ENCODE measurements around the gene PDGFC. TPM values are rescaled to one million over a fixed set of nuclear protein-coding genes. Genes with fewer than 3 reads are reported as not detected.

PDGFC gene
- polyA plus RNA-seq, 1 donor (not counting 4 experiments of a cell fraction or from before 2014, with no cell fraction given): 29.7 TPM

DNA sequence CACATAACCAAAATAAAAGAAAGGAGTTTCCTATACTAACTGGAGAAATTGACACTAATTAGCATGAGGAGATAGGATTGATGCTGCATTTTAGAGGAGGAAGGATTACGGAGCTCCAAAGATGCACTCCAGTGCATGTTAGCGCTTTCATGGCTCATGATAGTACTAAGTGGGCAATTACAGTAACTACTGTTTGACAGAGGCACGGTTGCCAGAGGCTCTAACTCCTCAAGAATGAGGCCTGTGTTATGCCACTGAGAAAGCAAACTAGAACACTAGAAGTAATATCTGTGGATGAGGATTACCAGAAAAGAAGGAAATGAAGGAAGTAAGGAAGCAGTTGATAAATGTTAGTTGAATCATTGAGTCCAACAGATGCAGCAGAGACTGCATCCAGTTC lies 19.6 kb upstream of the PDGFC start:
- H2AFZ ChIP-seq (ENCODE audit: control insufficient read depth, low read length): no peak overlapping the region
- H3K79me2 ChIP-seq (ENCODE audit: control insufficient read depth, insufficient read depth, low read length): no peaks in the 10 kb centered on the region
- TF ChIP-seq, protein P1, sequence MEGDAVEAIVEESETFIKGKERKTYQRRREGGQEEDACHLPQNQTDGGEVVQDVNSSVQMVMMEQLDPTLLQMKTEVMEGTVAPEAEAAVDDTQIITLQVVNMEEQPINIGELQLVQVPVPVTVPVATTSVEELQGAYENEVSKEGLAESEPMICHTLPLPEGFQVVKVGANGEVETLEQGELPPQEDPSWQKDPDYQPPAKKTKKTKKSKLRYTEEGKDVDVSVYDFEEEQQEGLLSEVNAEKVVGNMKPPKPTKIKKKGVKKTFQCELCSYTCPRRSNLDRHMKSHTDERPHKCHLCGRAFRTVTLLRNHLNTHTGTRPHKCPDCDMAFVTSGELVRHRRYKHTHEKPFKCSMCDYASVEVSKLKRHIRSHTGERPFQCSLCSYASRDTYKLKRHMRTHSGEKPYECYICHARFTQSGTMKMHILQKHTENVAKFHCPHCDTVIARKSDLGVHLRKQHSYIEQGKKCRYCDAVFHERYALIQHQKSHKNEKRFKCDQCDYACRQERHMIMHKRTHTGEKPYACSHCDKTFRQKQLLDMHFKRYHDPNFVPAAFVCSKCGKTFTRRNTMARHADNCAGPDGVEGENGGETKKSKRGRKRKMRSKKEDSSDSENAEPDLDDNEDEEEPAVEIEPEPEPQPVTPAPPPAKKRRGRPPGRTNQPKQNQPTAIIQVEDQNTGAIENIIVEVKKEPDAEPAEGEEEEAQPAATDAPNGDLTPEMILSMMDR (optimal IDR thresholded peaks at IDR 0.05 in 1 of 3, IDR thresholded peaks at IDR 0.05 in 1 of 3, conservative IDR thresholded peaks at IDR 0.05 in 1 of 3; ENCODE audit: extremely low read depth in 1 of 3, insufficient read depth in 2 of 3, low read length in 3 of 3): no peak
- TF ChIP-seq EZH2 (IDR thresholded peaks at IDR 0.05; ENCODE audit: low read length): no peak
- DNase-seq (ENCODE audit: low read depth, low spot score): no peak
- H3K27ac ChIP-seq (ENCODE audit: control insufficient read depth, insufficient read depth, low read length): no peak overlapping the region
- no peaks in the 10 kb centered on the region for H3K36me3 ChIP-seq (ENCODE audit: control insufficient read depth in 2 of 2, extremely low read depth in 1 of 2, insufficient read depth in 2 of 2, low read length in 2 of 2)
- no peak for FAIRE-seq
- H3K4me3 ChIP-seq (ENCODE audit: control insufficient read depth in 2 of 3, extremely low read depth in 1 of 3, insufficient read depth in 2 of 3, low read depth in 1 of 3, low read length in 3 of 3): no peak overlapping the region
- no peaks in the 10 kb centered on the region for H3K9me3 ChIP-seq (ENCODE audit: control insufficient read depth, low read depth, low read length)
- H3K9me1 ChIP-seq (ENCODE audit: control insufficient read depth, extremely low read depth, insufficient read depth, low read length): no peaks in the 10 kb centered on the region
- no peak overlapping the region for H3K4me2 ChIP-seq (ENCODE audit: control insufficient read depth, extremely low read depth, insufficient read depth, low read depth, low read length)
- no peaks in the 10 kb centered on the region for H4K20me1 ChIP-seq (ENCODE audit: control insufficient read depth, extremely low read depth, insufficient read depth, low read length)
- no peaks in the 10 kb centered on the region for H3K4me1 ChIP-seq (ENCODE audit: control insufficient read depth, extremely low read depth, insufficient read depth, low read length)
- dilution Hi-C loops (cut with MboI; ENCODE audit: extremely low pct_ligation_motif_present, low sequenced_read_pairs): no loop called here
- H3K27me3 ChIP-seq (ENCODE audit: control insufficient read depth, extremely low read depth, insufficient read depth, low read length): no peaks in the 10 kb centered on the region
- H3K9ac ChIP-seq (ENCODE audit: control insufficient read depth, extremely low read depth, insufficient read depth, low read length): no peak overlapping the region

DNA sequence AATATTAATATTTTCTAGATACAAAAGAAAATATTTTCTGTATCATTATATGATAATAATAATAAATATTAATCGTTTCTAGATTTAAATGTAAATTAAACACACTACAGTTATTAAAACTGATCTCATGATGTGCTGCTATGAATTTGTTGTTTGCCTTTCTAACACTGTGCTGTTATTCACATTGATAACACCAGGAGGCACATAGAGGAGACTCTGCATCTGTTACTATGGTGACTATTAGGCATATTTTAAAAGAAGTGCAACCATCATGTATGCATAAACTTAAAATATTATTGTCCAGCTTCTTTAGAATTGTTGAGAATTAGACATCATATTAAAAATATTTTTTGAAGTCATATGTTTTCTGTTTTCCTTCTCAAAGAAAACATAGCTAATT lies 11.8 kb upstream of the PDGFC start:
- peak; percentile 49 for FAIRE-seq
- H3K4me1 ChIP-seq (ENCODE audit: control insufficient read depth, extremely low read depth, insufficient read depth, low read length): no peaks in the 10 kb centered on the region
- dilution Hi-C loops (cut with MboI; ENCODE audit: extremely low pct_ligation_motif_present, low sequenced_read_pairs): no loop called here

More for the DNA sequence above, 11.8 kb upstream of the PDGFC start:
- H2AFZ ChIP-seq (ENCODE audit: control insufficient read depth, low read length): no peak overlapping the region
- no peaks in the 10 kb centered on the region for H3K27me3 ChIP-seq (ENCODE audit: control insufficient read depth, extremely low read depth, insufficient read depth, low read length)
- H3K4me2 ChIP-seq (ENCODE audit: control insufficient read depth, extremely low read depth, insufficient read depth, low read depth, low read length): no peak overlapping the region
- no peak overlapping the region for H3K4me3 ChIP-seq (ENCODE audit: control insufficient read depth in 2 of 3, extremely low read depth in 1 of 3, insufficient read depth in 2 of 3, low read depth in 1 of 3, low read length in 3 of 3)
- H3K9me1 ChIP-seq (ENCODE audit: control insufficient read depth, extremely low read depth, insufficient read depth, low read length): no peaks in the 10 kb centered on the region
- TF ChIP-seq, protein P1 (optimal IDR thresholded peaks at IDR 0.05 in 1 of 3, IDR thresholded peaks at IDR 0.05 in 1 of 3, conservative IDR thresholded peaks at IDR 0.05 in 1 of 3; ENCODE audit: extremely low read depth in 1 of 3, insufficient read depth in 2 of 3, low read length in 3 of 3): peak in 2 of 3 experiments; percentile 43 to 55
- no peak for TF ChIP-seq EZH2 (IDR thresholded peaks at IDR 0.05; ENCODE audit: low read length)
- no peaks in the 10 kb centered on the region for H3K79me2 ChIP-seq (ENCODE audit: control insufficient read depth, insufficient read depth, low read length)
- no peak overlapping the region for H3K9ac ChIP-seq (ENCODE audit: control insufficient read depth, extremely low read depth, insufficient read depth, low read length)
- H4K20me1 ChIP-seq (ENCODE audit: control insufficient read depth, extremely low read depth, insufficient read depth, low read length): no peaks in the 10 kb centered on the region
- DNase-seq (ENCODE audit: low read depth, low spot score): no peak
- H3K36me3 ChIP-seq (ENCODE audit: control insufficient read depth in 2 of 2, extremely low read depth in 1 of 2, insufficient read depth in 2 of 2, low read length in 2 of 2): no peaks in the 10 kb centered on the region
- no peaks in the 10 kb centered on the region for H3K9me3 ChIP-seq (ENCODE audit: control insufficient read depth, low read depth, low read length)
- H3K27ac ChIP-seq (ENCODE audit: control insufficient read depth, insufficient read depth, low read length): no peak overlapping the region

Data from keratinocyte (primary cell).